NCI-H774 (cell line): Measurements from ENCODE around the gene COL26A1.
"Not testable (repeated sequence)": the region's sequence is repeated elsewhere in the genome, so short reads cannot be mapped to it uniquely, and the experiment has no call there.

Experiments used
- DNase-seq: peaks from one replicate; lab custom pipeline; 2025; lab: John Stamatoyannopoulos, UW

The COL26A1 gene

DNA sequence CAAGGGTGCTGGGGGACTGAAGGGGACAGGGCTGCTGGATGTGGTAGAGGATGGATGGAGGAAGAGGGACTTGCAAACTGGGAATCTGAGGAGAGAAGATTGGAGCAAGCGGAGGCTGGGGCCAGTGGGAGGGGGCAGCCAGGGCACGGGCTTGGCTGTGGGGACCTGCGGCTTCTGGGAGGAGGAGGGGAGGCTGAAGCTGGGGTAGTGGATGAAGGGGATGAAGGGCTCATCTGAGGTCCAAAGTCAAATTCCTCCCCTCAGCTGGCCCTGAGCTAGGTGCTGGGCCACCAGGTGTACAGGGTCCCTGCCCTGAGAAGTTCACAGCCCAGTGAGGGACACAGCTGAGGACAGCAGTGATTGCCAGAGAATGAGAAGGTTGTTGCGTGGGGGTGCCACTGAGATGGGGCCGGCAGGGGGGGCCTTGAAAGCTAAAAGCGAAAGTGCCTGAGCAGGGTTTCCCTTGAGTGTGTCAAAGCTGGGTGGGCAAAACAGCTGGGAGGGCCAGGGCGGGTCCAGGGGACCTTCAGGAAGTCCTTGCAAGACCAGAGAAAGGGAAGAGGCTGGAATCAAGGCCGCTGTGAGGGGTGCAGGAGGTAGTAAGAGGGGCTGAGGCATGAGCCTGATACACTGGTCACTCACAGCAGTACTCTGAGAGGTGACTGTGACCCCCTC lies 191.2 kb downstream of the COL26A1 start:
- no peak for DNase-seq

DNA sequence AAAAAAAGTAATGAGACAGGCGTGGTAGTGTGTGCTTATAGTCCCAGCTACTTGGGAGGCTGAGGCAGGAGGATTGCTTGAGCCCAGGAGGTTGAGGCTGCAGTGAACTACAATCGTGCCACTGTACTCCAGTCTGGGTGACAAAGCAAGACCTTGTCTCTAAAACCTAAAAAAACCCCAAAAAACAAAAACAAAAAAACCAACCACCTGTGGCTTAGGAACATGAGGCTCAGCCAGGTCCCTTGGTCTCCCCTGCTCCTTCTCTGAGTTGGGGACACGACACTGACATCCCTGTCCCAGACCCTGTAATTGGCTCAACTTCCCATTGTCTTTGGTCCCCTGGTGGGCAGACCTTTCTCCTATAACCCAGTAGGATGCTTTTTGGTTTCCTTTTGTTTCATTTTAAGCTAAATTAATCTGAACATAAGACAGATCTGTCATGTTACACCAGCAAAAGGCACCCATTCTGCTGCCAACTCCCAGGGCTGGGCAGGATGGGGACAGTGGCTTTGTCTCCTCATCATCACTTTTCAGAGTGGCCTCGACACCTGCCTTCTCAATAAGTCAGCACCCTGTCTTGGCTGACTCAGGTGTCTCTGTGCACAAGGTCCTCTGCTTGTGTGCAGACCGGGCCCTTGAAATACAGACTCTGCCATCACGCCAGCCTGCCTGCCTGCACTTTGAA lies 192.1 kb downstream of the COL26A1 start:
- no peak for DNase-seq

DNA sequence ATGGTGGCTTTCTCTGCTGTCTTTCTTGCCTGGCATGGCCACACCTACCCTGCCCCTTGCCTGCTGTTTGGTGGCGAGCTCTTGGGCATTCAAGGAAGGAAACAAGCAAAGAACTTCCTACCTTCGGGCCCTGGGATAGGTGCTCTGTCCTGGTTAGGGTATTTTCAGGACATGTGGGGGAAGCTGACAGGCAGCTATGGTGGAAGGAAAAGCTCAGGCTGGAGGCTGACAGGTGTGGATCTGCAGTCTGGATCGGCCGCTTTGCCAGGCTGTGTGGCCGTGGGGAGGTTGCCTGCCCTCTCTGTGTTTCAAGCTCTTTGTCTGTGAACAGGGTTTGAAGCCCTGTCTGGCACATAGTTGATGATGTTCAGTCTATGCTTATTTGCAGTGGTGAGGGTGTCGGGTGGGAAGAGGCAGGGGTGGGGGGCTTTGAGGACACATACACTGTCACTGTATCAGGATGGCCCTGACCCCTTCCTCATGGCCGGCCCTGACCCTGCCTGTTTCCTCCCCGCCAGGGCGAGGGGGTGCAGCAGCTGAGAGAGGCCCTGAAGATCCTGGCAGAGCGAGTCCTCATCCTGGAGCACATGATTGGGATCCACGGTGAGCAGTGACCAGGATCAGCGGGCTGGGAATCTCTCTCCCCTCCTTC lies 192.7 kb downstream of the COL26A1 start:
- no peak for DNase-seq

DNA sequence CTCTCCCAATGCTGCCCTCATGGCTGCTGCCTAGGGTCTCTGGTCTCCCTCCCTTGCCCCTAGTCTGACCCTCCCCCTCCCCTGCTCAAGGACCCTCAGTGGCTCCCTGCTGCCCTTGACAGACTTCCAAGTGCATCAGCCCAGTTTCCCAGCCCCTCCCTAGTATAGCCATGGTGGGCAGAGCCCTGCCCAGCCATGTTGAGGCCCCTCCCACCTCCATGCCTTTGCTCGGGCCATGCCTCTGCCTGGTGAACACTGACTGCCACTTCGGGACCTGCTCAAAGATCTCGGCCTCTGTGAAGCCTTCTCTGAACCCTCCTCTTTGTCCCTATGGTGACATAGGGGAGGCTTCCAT lies 193.2 kb downstream of the COL26A1 start:
- DNase-seq: no peak

DNA sequence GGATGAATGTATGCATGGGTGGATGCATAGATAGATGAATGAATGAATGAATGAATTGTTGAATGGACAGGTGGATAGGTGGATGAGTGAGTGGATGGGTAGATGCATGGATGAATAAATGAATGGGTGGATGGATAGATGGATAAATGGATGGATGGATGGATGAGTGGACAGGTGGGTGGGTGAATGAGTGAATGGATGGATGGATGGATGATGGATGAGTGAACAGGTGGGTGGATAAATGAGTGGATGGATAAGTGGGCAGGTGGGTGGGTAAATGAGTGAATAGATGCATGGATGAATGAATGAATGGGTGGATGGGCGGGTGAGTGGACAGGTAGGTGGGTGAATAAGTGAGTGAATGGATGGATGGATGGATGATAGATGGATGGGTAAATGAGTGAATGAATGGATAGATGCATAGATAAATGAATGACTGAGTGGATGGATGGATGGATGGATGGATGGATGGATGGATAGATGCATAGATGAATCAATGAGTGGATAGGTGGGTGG lies 193.8 kb downstream of the COL26A1 start:
- DNase-seq: no peak

DNA sequence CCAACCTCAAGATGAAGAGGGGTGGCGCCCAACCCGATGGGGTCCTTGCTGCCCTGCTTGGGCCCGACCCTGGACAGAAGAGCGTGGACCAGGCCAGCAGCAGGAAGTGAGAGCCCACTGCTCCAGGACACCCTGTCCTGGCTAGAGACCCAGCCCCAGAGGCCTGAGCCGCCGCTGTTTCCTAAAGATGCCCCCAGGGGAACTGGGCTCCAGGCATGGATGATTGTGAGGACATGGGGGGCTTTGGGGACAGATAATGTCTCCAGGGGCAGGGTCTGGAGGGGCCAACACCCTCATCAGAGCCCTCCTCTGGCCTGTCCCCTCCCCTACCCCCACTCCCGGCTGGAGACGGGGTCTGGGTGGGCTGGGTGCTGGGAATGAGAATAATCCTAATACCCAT lies 194.7 kb downstream of the COL26A1 start:
- no peak for DNase-seq

DNA sequence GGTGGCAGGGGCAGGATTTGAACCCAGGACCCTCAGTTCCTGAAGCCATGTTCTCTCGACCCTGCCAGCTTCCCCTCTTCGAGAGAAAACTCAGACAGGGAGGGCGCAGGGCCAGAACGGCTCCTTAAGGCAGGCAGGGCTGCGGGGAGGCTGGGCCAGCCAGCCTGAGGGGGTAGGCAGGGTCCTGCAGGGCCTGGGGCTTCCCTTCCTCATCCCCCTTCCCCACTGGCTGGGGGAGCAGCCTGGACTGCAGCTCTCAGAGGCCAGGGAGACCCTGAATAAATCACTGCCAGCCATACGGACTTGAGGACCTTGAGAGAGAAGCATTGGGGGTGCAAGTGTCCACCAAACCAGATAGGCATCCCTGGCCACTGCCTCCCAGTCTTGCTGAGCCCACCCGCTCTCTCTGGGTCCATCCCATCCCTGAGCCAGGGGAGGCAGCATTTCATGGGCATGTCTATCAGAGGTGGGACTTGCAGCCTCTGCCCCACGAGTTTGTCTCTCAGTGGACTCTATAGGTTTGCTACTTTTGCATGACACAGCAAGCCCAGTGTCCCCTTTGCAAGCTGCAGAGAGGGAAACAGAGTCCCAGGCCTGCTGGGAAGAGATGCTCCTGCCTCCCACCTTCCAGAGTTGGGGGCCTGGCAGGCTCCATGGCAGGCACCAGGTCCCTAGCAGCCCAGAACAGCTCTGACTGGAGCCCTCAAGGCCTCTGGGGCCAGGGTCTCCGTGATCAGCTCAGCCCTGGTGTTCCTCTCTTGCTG lies 195.5 kb downstream of the COL26A1 start:
- no peak for DNase-seq

DNA sequence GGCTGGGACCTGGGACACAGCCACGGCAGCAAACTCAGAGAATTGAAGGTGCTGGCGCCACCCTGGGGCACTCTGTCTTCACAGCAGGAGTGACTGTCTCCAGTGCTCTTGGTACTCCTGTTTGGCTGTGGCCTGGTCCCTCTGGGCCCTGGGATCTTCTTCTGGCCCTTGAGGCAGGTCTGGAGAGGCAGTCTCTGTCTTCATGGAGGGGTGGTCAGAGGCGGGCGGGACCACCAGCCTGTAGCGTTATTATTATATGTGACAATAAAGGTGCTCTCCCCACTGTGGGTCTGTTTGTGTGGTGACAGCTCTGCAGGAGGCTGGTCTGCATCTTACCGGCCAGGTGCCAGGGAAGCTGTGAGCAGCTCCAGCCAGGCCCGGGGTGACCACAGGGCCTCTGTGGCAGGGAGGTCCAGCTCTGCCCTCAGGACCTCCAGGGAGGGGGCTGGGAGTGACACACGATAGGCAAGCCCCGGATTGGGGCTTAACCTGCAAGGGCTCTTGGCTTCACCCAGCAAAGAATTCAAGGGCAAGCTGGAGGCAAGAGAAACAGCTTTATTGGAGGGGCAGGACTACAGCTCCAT lies 196.2 kb downstream of the COL26A1 start:
- DNase-seq: no peak

DNA sequence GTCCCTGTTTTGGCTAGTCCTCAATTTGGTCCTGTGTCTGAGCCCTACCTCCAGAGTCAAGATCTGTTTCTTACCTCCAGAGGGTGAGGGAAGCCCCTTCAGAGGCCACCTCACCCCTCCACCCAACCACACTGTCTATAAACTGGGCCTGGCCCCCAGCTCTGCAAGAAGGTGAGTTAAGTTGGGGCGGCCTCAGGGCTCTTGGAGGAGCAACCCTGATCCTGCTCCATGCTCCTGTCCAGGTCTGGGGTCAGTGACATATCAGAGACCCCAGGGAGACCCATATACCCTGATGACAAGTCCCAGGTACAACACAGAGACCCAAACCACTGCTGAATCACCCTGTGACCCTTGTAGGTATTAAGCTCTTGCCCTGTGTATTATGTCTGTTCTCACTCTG lies 196.9 kb downstream of the COL26A1 start:
- DNase-seq: no peak

DNA sequence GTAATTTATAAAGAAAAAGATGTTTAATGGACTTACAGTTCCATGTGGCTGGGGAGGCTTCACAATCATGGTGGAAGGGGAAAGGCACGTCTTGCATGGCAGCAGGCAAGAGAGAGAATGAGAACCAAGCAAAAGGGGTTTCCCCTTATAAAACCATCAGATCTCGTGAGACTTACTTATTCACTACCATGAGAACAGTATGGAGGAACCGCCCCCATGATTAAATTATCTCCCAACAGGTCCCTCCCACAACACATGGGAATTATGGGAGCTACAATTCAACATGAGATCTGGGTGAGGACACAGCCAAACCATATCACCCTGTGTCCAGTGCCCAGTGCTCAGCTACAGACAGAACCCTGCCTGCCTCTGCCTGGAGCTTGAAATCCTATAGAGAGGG lies 197.3 kb downstream of the COL26A1 start:
- not testable (repeated sequence) for DNase-seq

DNA sequence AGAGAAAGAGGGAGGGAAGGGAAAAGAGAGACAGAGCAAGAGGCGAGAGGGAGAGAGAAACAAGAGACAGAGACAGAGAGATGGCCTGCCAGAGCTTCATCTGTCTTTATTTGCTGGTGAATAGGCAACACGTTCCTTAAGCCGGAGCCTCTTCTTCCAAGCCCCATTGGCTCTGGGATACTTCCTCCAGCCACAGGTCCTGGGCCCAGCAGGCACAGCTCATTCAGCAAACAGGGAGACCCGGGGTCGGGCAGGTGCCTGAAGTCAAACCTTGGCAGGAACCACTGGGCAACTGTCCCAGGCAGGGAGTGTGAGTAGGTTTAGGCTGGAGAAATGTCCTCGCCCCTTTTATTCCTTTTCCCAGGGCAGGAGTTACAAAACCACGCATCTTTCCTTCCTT lies 198.2 kb downstream of the COL26A1 start:
- DNase-seq: no peak

DNA sequence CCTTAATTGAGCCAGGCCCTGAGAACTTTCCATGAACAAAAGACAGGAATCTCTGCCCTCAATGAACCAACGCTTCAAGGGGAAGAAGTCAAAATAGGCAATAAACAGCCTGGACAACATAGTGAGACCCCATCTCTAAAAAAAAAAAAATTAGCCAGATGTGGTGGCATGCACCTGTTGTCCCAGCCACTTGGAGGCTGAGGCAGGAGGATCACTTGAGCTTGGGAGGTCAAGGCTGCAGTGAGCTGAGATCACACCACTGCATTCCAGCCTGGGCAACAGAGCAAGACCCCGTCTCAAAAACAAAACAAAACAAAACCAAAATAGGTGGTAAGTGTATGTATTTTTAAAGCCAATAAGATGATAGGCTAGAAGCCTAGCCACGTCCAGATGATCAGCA lies 198.6 kb downstream of the COL26A1 start:
- not testable (repeated sequence) for DNase-seq

DNA sequence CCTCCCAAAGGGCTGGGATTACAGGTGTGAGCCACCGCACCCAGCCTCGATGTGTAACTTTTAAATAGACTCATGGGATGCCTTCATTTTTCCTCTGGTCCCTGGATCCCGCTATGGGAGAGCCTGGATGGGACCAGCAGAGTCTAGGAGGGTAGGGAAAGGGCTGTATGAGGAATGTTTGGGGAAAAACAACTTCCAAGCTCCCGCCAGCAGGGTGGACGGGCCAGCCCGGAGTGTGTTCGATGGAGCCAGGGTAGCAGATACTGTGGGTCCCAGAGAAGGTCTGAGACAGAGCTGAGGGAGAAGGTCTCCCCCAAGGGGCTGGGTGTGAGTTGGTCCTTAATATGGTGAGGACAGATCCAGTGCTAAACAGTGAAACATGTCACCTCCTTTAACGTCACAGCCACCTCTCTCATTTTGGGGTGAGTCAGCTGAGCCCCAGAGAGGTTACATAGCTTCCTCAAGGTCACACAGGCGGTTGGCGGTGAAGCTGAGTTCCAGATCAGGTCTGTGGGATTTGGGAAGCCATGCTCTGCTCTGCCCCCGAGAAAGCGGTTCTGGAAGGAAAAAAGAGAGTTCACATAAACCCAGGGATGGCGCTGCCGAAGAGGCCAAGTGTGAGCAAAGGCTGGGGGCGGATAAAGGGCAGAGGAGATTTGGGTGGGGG lies 200.0 kb downstream of the COL26A1 start:
- DNase-seq: no peak

DNA sequence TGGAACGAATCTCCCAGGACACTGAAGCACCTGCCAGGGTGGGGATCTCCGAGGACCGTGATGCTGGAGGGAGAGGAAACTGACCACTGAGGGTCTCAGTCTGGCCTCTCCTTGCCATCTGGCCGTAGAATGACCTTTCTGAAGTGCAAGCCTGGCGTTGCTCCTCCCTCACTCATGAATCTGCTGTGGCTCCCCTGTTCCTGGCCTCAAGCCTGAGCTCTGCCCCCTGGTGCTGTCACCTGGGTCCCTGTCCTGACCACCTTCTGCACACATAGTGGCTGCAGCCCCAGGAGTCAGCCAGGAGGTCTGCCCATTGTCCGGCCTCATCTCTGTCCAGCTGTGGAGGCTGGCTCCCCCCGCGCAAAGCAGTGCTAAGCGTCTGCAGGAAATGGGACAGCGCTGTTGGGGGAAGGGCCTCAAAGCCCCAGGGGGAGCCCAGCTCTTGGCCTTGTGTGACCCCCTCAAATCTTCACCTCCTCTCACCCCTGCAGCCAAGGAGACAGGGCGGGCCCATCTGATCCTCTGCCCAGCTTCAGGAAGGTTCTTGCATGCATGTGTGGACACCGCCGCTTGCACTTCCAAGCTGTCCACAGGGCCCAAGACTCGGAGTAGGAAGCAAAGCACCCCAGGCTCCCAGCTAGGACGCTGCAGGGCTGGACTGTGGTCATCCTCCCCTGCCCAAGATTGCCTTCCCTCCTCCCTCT lies 200.7 kb downstream of the COL26A1 start:
- DNase-seq: no peak

DNA sequence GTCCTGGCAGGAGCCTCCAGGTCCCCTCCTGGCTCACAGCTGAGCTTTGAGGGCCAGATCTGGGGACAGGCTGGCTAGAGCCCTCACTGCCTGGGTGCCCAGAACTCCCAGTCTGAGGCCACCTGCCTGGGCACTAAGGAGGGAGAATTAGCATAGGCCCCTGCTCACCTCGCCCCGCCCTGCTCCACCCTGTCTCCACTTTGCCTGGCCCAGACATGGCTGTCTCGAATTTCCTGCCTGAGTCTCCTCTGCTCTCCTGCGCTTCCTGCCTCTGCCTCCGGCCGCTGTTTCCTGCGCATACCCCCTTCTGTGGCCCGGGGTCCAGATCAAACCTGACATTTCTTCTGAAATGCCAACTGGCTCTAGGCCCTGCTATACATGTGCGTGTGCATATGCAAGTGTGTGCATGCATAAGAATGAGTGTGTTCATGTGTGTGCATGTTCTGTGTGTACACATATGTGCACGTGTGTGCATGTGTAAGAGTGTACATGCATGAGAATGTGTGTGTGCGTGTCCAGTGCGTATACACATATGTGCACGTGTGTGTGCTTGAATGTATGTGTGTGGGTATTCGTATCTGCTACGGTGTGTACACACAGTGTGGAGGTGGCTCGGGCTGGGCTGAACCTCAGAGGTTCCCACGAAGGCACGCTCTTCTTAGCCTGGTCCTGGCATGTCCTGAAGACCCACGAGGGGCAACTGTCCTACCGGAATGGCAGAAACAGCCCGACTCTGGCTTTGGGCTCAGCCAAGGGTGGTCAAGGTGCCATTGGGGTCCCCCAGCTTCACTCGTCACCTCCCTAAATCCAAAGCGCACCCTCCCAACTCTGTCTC lies 201.5 kb downstream of the COL26A1 start:
- no peak for DNase-seq

DNA sequence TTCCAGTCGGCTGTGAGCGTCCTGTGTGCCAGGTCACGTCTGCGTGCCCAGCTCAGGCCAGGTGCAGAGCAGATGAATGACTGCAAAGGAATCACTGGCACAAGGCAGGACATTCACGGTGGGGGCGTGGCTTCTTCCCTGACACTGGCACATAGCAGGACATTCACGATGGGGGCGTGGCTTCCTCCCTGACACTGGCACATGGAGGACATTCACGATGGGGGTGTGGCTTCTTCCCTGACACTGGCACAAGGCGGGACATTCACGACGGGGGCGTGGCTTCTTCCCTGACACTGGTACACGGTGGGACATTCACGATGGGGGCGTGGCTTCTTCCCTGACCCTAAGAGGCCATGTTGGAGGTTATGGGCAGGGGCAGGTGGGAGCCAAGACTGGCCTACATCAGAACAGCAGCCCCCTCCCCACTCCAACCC lies 202.1 kb downstream of the COL26A1 start:
- DNase-seq: peak; percentile 34

DNA sequence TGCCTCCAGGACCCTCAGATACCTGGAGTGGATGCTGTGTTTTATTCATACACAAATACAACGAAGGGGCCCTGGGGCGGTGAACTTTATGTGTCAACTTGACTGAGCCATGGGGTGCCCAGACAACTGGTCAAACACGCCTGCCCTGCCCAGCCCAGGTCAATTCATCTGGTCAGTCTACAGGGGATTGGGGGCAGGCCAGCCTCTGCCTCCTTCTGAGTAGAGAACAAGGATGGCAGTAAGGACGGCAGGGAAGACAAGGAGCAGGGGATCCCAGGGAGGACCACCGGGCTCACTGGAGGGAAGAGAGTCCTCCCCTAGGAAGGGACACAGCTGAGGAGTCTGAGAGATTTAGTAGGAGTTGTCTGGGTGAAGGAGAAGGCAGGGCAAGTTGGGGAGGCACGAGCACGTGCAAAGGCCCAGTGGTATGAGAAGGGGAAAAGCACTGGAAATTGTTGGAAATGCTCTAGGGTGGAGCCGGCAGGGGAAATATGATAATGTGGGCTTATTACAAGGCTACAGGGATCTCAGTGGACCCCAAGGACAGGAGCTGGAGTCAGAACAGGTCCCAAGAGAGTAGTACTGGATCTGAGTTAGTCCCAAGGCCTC lies 203.0 kb downstream of the COL26A1 start:
- no peak for DNase-seq

DNA sequence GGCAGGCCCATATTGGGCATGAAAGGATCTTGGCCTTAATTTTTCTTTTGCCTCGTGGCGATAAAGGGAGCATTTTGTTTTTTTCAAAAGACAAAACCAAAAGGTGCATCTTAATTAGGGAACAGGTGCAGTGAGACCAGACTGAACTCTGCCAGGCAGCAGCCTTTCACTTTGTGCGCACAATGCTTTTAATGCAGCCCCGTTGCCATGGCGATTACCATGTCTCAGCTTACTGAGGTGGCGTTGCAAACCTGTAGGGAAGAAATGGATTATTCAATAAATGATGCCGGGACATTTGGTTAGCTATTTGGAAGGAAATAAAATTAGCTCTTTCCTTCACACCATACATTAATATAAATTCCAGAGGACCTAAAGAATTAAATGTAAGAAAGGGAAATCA lies 204.6 kb downstream of the COL26A1 start:
- peak; percentile 75 for DNase-seq

DNA sequence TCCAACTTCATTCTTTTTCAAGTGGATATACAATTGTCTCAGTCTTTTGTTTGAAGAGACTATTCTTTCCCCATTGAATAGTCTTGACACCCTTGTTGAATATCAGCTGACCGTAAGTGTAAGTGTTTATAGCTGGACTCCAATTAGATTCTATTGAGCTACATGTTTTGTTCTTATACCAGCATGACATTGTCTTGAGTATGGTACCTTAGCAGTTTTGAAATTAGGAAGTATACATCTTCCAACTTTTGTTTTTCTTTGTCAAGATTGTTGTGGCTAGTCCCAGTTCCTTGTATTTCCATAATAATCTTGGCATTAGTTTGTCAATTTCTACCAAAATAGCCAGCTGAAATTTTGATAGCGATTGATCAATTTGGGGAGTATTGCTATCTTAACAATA lies 209.5 kb downstream of the COL26A1 start:
- no peak for DNase-seq

DNA sequence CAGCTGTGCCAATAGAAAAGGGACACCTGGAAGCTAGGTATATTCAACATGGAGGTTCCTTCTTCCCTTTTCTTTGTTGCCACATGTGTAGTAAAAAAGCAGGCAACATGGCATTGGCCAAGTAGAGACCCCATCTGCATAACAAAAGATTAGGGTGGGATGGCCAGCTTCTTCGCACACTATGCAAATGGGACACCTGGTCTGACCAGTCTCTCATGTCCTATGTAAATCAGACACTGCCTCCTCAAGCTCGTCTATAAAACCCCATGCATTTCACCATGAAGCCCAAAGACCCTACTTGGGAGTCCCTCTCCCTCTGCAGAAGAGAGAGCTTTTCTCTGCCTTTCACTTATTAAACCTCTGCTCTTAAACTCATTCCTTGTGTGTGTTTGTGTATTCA lies 212.5 kb downstream of the COL26A1 start:
- DNase-seq: peak; percentile 75
